Neural cell (in vitro differentiated cells): ENCODE measurements around the gene CPA1.

Experiments
- CTCF ChIP-seq: fragments of 450-650 bp; IDR thresholded peaks from 2 replicates; pipeline ENCODE4 v1.5.1; 2014; ENCODE audit warnings: antibody characterized with exemption, mild to moderate bottlenecking, moderate library complexity; ENCODE audit not compliant: poor library complexity, severe bottlenecking
- EP300 ChIP-seq: fragments of 450-650 bp; conservative IDR thresholded peaks from 2 replicates; pipeline ENCODE4 v1.6.1; 2014; ENCODE audit warnings: antibody characterized with exemption, mild to moderate bottlenecking, moderate library complexity; ENCODE audit not compliant: poor library complexity, severe bottlenecking
- EZH2 ChIP-seq: fragments of 200-600, 300-800 bp; shearing (Covaris generic), sonication (generic); IDR thresholded peaks from 2 replicates; pipeline ENCODE4 v1.6.1; 2014; ENCODE audit warnings: antibody characterized with exemption, low read length, borderline replicate concordance, mild to moderate bottlenecking; ENCODE audit not compliant: insufficient read depth, poor library complexity, severe bottlenecking
- MXI1 ChIP-seq: fragments of 450-650 bp; conservative IDR thresholded peaks from 2 replicates; pipeline ENCODE4 v1.6.1; 2014; ENCODE audit warnings: antibody characterized with exemption, mild to moderate bottlenecking; ENCODE audit not compliant: poor library complexity, severe bottlenecking
- POLR2AphosphoS5 ChIP-seq: IDR thresholded peaks from 2 replicates; pipeline ENCODE4 v1.6.1; 2012
- RAD21 ChIP-seq: fragments of 450-650 bp; conservative IDR thresholded peaks from 2 replicates; pipeline ENCODE4 v1.6.1; 2014; ENCODE audit warnings: antibody characterized with exemption, mild to moderate bottlenecking, moderate library complexity
- REST ChIP-seq: IDR thresholded peaks from 2 replicates; pipeline ENCODE4 v1.6.1; 2012; ENCODE audit warnings: borderline replicate concordance
- SMC3 ChIP-seq: fragments of 450-650 bp; conservative IDR thresholded peaks from 2 replicates; pipeline ENCODE4 v1.6.1; 2014; ENCODE audit warnings: antibody characterized with exemption, mild to moderate bottlenecking, moderate library complexity; ENCODE audit not compliant: poor library complexity
- TAF1 ChIP-seq: IDR thresholded peaks from 2 replicates; pipeline ENCODE4 v1.6.1; 2012; ENCODE audit warnings: low read depth

- TF ChIP-seq EZH2 (no peak), CTCF (no peak), POLR2AphosphoS5 (no peak), EP300 (no peak), RAD21 (no peak), REST (no peak), TAF1 (no peak), SMC3 (no peak), MXI1 (no peak)
These were observed 19.8 kb upstream of the CPA1 start for GRCh38 chr7:130360518-130360917.
